Measurements from ENCODE around the gene BARHL2.

GRCh38 chr1:90745972-90746371 lies 28.9 kb upstream of the BARHL2 start:
- TF ChIP-seq, protein P1, sequence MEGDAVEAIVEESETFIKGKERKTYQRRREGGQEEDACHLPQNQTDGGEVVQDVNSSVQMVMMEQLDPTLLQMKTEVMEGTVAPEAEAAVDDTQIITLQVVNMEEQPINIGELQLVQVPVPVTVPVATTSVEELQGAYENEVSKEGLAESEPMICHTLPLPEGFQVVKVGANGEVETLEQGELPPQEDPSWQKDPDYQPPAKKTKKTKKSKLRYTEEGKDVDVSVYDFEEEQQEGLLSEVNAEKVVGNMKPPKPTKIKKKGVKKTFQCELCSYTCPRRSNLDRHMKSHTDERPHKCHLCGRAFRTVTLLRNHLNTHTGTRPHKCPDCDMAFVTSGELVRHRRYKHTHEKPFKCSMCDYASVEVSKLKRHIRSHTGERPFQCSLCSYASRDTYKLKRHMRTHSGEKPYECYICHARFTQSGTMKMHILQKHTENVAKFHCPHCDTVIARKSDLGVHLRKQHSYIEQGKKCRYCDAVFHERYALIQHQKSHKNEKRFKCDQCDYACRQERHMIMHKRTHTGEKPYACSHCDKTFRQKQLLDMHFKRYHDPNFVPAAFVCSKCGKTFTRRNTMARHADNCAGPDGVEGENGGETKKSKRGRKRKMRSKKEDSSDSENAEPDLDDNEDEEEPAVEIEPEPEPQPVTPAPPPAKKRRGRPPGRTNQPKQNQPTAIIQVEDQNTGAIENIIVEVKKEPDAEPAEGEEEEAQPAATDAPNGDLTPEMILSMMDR (conservative IDR thresholded peaks at IDR 0.05; ENCODE audit: low read depth, low read length) = no peak
- TF ChIP-seq SMC3 (IDR thresholded peaks at IDR 0.05; ENCODE audit: low read depth, low read length) = no peak
- TF ChIP-seq POLR2A (IDR thresholded peaks at IDR 0.05; ENCODE audit: low read depth, low read length) = no peak
- TF ChIP-seq CEBPB (IDR thresholded peaks at IDR 0.05; ENCODE audit: low read depth, low read length) = no peak
- TF ChIP-seq MXI1 (IDR thresholded peaks at IDR 0.05; ENCODE audit: borderline replicate concordance, low read depth, low read length) = no peak
- TF ChIP-seq, protein P2, sequence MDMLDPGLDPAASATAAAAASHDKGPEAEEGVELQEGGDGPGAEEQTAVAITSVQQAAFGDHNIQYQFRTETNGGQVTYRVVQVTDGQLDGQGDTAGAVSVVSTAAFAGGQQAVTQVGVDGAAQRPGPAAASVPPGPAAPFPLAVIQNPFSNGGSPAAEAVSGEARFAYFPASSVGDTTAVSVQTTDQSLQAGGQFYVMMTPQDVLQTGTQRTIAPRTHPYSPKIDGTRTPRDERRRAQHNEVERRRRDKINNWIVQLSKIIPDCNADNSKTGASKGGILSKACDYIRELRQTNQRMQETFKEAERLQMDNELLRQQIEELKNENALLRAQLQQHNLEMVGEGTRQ (IDR thresholded peaks at IDR 0.05; ENCODE audit: low read depth, low read length) = no peak
- no peak for TF ChIP-seq RCOR1 (IDR thresholded peaks at IDR 0.05; ENCODE audit: insufficient replicate concordance, low read length)
- TF ChIP-seq CHD1 (IDR thresholded peaks at IDR 0.05; ENCODE audit: low read depth, low read length) = no peak
- no peak for TF ChIP-seq MAFK (IDR thresholded peaks at IDR 0.05; ENCODE audit: low read depth, low read length)
- no peak for TF ChIP-seq RFX5 (IDR thresholded peaks at IDR 0.05; ENCODE audit: low read depth, low read length)
- TF ChIP-seq RAD21 (IDR thresholded peaks at IDR 0.05; ENCODE audit: low read length) = no peak
- TF ChIP-seq ELK1 (IDR thresholded peaks at IDR 0.05; ENCODE audit: borderline replicate concordance, low read depth, low read length) = no peak
- no peak for TF ChIP-seq FOS (IDR thresholded peaks at IDR 0.05; ENCODE audit: low read depth, low read length)
- no peak for TF ChIP-seq NFE2L2 (IDR thresholded peaks at IDR 0.05; ENCODE audit: low read depth, low read length)

Measured in IMR-90 (cell line).